Adrenal gland (tissue), 5 donors: Measurements from ENCODE around the gene TADA2B.

Source experiments
- CTCF ChIP-seq, 6 experiments: fragments of 450-650 bp in 4 of 6; fragments of 200-600 bp in 2 of 6; sonication (generic) in 1 of 6; IDR thresholded peaks; 1 replicate in 5 of 6; 2 replicates in 1 of 6; pipeline versions ENCODE4 v1.5.1 to v1.8.0; 2016 to 2021; ENCODE audit warnings: antibody characterized with exemption in 6 of 6, mild to moderate bottlenecking in 2 of 6, moderate library complexity in 1 of 6
- POLR2A ChIP-seq, 2 donors: fragments of 450-650 bp; IDR thresholded peaks; one replicate each; pipeline ENCODE4 v1.6.1; 2017; ENCODE audit warnings: antibody characterized with exemption in 2 of 2, mild to moderate bottlenecking in 2 of 2, moderate library complexity in 1 of 2
- donor health status: DM: no; HTN: no; CAD: no.

- no peak for TF ChIP-seq CTCF (IDR thresholded peaks at IDR 0.05)
- no peak for TF ChIP-seq POLR2A (IDR thresholded peaks at IDR 0.05)
Observed at GRCh38 chr4:7060346-7061150, 17.4 kb downstream of the TADA2B start.
